Activated T-helper 1 cell treated with anti-CD3 and anti-CD28 coated beads, Interleukin-2, amount 50 U/mL, for 16 hours (primary cell): ENCODE data around the gene GUCA1A.
A peak's percentile ranks its signal among the peaks of the same experiment; 100 is the strongest.
"Not testable (repeated sequence)": the region's sequence is repeated elsewhere in the genome, so short reads cannot be mapped to it uniquely, and the experiment has no call there.

Source experiments
- DNase-seq, 2 donors: peaks; one replicate each; pipeline ENCODE4 v3.0.0-alpha.2; 2020; ENCODE audit warnings: low read depth in 1 of 2, low spot score in 1 of 2

Gene GUCA1A

GRCh38 chr6:42202131-42202915 is 29.2 kb downstream of the GUCA1A start:
- DNase-seq, result not testable (repeated sequence)

GRCh38 chr6:42203183-42203582 is 30.0 kb downstream of the GUCA1A start:
- DNase-seq, result no peak

GRCh38 chr6:42204768-42205282 is 31.7 kb downstream of the GUCA1A start:
- DNase-seq, result no peak

GRCh38 chr6:42207559-42207958 is 34.4 kb downstream of the GUCA1A start:
- DNase-seq, result not testable (repeated sequence)

- no peak for DNase-seq
These were observed 37.4 kb downstream of the GUCA1A start for GRCh38 chr6:42210551-42210950.

GRCh38 chr6:42211726-42212125 is 38.6 kb downstream of the GUCA1A start:
- DNase-seq, result no peak

GRCh38 chr6:42212442-42212841 is 39.3 kb downstream of the GUCA1A start:
- no peak for DNase-seq

GRCh38 chr6:42216495-42216894 is 43.3 kb downstream of the GUCA1A start:
- DNase-seq, result not testable (repeated sequence)

GRCh38 chr6:42217157-42217518 is 44.0 kb downstream of the GUCA1A start:
- DNase-seq, result no peak

- peak; percentile 79 to 80 for DNase-seq
These were observed 44.6 kb downstream of the GUCA1A start, which contains the start of gene MRPS10 for GRCh38 chr6:42217519-42218367. Gene MRPS10, minus strand, starts transcription at chr6:42217861. Its CDS starts 12 bp downstream, at chr6:42217849.

- DNase-seq, result no peak
These were observed 47.6 kb downstream of the GUCA1A start for GRCh38 chr6:42220807-42221206.

GRCh38 chr6:42221546-42221945 is 48.4 kb downstream of the GUCA1A start:
- no peak for DNase-seq

- DNase-seq, result no peak
These were observed 49.3 kb downstream of the GUCA1A start for GRCh38 chr6:42222448-42222847.

- DNase-seq, result no peak
These were observed 51.3 kb downstream of the GUCA1A start for GRCh38 chr6:42224222-42225028.

- no peak for DNase-seq
These were observed 51.8 kb downstream of the GUCA1A start for GRCh38 chr6:42225029-42225339.

- DNase-seq, result no peak
These were observed 52.3 kb downstream of the GUCA1A start for GRCh38 chr6:42225419-42225818.

GRCh38 chr6:42226161-42226611 is 53.0 kb downstream of the GUCA1A start:
- no peak for DNase-seq

- no peak for DNase-seq
These were observed 53.5 kb downstream of the GUCA1A start for GRCh38 chr6:42226645-42227143.

- DNase-seq, result no peak
These were observed 54.1 kb downstream of the GUCA1A start for GRCh38 chr6:42227173-42227850.

- DNase-seq, result no peak
These were observed 55.1 kb downstream of the GUCA1A start for GRCh38 chr6:42228305-42228704.
